DOHH2 (cell line): ENCODE measurements around the gene PPIL3.

Source experiments
- H3F3A ChIP-seq: fragments of 200-600 bp; sonication (generic), shearing (Covaris generic); 2 replicates; pipeline ENCODE4 v1.6.0; 2016; ENCODE audit warnings: antibody characterized with exemption, mild to moderate bottlenecking; ENCODE audit not compliant: control insufficient read depth, insufficient read depth
- H3K27ac ChIP-seq: fragments of 200-600 bp; sonication (generic); 2 replicates; pipeline ENCODE4 v1.5.1; 2014; ENCODE audit warnings: low read depth, mild to moderate bottlenecking, low read length, moderate library complexity
- H3K27me3 ChIP-seq: fragments of 200-600 bp; sonication (generic); 2 replicates; pipeline ENCODE4 v1.6.1; 2014; ENCODE audit warnings: mild to moderate bottlenecking, low read length, mixed read lengths; ENCODE audit not compliant: control insufficient read depth
- H3K36me3 ChIP-seq: fragments of 200-600 bp; sonication (generic); 2 replicates; pipeline ENCODE4 v1.6.1; 2014; ENCODE audit warnings: mild to moderate bottlenecking, low read length, moderate library complexity, mixed read lengths; ENCODE audit not compliant: control insufficient read depth
- H3K4me1 ChIP-seq: fragments of 200-600 bp; sonication (generic); 2 replicates; pipeline ENCODE4 v1.6.1; 2014; ENCODE audit warnings: mild to moderate bottlenecking, low read length, mixed read lengths; ENCODE audit not compliant: control insufficient read depth
- H3K4me2 ChIP-seq: fragments of 200-600 bp; sonication (generic); 2 replicates; pipeline ENCODE4 v1.6.0; 2014; ENCODE audit warnings: mild to moderate bottlenecking, low read length, moderate library complexity
- H3K4me3 ChIP-seq: fragments of 200-600 bp; sonication (generic); 2 replicates; pipeline ENCODE4 v1.5.1; 2014; ENCODE audit warnings: mild to moderate bottlenecking, low read length, mixed read lengths
- H3K79me2 ChIP-seq: fragments of 200-600 bp; sonication (generic); 2 replicates; pipeline ENCODE4 v1.6.1; 2014; ENCODE audit warnings: mild to moderate bottlenecking, low read length, mixed read lengths; ENCODE audit not compliant: control insufficient read depth
- H3K9me2 ChIP-seq: fragments of 200-600 bp; sonication (generic); replicated peaks from 2 replicates; pipeline ENCODE4 v1.6.1; 2014; ENCODE audit warnings: mild to moderate bottlenecking, low read length, mixed read lengths; ENCODE audit not compliant: control insufficient read depth
- H3K9me3 ChIP-seq: fragments of 200-600 bp; sonication (generic); 2 replicates; pipeline ENCODE4 v1.6.1; 2014; ENCODE audit warnings: antibody characterized with exemption, low read length, mixed read lengths; ENCODE audit not compliant: control insufficient read depth, insufficient read depth
- H4K20me1 ChIP-seq: fragments of 200-600 bp; sonication (generic); 2 replicates; pipeline ENCODE4 v1.6.0; 2014; ENCODE audit warnings: low read depth, mild to moderate bottlenecking, antibody characterized with exemption, low read length, moderate library complexity; ENCODE audit not compliant: control insufficient read depth, insufficient read depth
- EZH2phosphoT487 ChIP-seq: fragments of 200-600 bp; sonication (generic); IDR thresholded peaks from 2 replicates; pipeline ENCODE4 v1.6.1; 2017; ENCODE audit warnings: borderline replicate concordance, mild to moderate bottlenecking, antibody characterized with exemption, low read length, moderate library complexity, mixed read lengths
- TF ChIP-seq, protein P1 (sequence below): fragments of 200-600 bp; sonication (generic); IDR thresholded peaks from one replicate; pipeline ENCODE4 v1.5.1; 2014; ENCODE audit warnings: antibody characterized with exemption, mild to moderate bottlenecking, low read depth, low read length; ENCODE audit not compliant: poor library complexity, severe bottlenecking

The PPIL3 gene

DNA sequence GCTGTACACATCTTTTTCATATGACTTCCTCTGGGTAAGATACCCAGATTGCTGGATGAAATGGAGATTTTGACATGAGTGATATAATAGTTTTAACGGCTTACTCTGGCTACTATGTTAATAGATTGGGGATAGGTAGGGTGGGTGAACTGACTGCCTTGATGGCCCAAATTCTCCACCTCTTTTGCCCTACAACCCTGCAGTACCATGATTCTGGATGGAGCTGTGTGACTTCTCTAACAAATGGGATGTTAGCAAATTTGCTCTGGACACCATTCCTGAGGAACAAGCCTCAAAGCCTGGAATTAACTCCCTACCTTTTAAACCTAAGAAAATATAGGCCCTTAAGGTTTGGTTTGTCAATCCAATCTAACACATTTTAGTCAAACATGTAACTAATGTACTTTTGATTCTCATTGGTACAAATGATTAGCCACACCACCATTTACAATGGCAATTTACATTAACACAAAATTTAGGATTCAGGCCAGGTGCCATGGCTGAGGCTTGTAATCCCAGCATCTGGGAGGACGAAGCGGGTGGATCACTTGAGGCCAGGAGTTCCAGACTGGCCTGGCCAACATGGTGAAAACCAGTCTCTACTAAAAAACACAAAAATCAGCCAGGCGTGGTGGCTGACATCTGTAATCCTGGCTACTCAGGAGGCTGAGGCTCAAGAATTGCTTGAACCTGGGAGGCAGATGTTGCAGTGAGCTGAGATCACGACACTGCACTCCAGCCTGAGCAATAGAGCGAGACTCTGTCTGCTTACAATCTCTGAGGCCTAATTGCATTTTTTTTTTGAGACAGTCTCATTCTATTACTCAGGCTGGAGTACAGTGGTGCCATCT, 37.3 kb downstream of the PPIL3 start:
- Histone ChIP-seq H3F3A (peaks cover 61% of the 10 kb centered on the region), H3K4me1 (no peaks in the 10 kb centered on the region), H4K20me1 (no peaks in the 10 kb centered on the region), H3K27ac (no peak overlapping the region), H3K4me2 (no peak overlapping the region), H3K36me3 (peaks cover 62% of the 10 kb centered on the region), H3K9me2 (no peaks in the 10 kb centered on the region), H3K4me3 (no peak overlapping the region), H3K79me2 (peaks cover 6% of the 10 kb centered on the region), H3K27me3 (no peaks in the 10 kb centered on the region), H3K9me3 (no peaks in the 10 kb centered on the region)
- TF ChIP-seq EZH2phosphoT487: no peak
- TF ChIP-seq, protein P1, sequence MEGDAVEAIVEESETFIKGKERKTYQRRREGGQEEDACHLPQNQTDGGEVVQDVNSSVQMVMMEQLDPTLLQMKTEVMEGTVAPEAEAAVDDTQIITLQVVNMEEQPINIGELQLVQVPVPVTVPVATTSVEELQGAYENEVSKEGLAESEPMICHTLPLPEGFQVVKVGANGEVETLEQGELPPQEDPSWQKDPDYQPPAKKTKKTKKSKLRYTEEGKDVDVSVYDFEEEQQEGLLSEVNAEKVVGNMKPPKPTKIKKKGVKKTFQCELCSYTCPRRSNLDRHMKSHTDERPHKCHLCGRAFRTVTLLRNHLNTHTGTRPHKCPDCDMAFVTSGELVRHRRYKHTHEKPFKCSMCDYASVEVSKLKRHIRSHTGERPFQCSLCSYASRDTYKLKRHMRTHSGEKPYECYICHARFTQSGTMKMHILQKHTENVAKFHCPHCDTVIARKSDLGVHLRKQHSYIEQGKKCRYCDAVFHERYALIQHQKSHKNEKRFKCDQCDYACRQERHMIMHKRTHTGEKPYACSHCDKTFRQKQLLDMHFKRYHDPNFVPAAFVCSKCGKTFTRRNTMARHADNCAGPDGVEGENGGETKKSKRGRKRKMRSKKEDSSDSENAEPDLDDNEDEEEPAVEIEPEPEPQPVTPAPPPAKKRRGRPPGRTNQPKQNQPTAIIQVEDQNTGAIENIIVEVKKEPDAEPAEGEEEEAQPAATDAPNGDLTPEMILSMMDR: no peak

DNA sequence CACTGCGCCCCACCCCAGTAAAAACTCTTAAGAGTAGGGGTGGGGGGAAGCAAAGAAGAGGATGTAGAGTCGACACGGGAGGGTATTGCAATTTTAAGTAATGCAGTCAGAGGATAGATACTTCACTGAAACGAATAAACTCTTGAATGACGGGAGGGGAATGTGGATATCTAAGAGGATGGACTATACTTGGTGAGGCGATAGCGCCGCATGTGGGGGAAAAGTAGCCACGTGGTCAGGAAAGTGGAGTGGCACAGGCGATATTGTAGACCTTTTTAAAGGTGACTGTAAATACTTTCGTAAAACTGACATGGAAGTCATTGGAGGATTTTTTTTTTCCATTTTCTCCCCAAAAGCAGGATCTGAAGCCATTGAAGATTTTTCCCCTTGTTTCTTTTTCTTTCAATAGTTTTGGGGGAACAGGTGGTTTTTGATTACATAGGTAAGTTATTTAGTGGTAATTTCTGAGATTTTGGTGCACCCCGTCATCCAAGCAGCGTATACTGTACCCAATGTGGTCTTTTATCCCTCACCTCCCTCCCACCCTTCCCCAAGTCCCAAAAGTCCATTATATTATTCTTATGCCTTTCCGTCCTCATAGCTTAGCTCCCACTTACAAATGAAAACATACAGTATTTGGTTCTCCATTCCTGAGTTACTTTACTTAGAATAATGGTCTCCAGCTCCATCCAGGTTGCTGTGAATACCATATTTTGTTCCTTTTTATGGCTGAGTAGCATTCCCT, 38.2 kb downstream of the PPIL3 start:
- Histone ChIP-seq H4K20me1 (no peaks in the 10 kb centered on the region), H3K27ac (no peak overlapping the region), H3K4me1 (no peaks in the 10 kb centered on the region), H3F3A (peaks cover 61% of the 10 kb centered on the region), H3K4me2 (no peak overlapping the region), H3K9me2 (no peaks in the 10 kb centered on the region), H3K9me3 (no peaks in the 10 kb centered on the region), H3K79me2 (no peaks in the 10 kb centered on the region), H3K4me3 (no peak overlapping the region), H3K36me3 (peaks cover 54% of the 10 kb centered on the region), H3K27me3 (no peaks in the 10 kb centered on the region)
- TF ChIP-seq EZH2phosphoT487: no peak
- TF ChIP-seq, protein P1: no peak

DNA sequence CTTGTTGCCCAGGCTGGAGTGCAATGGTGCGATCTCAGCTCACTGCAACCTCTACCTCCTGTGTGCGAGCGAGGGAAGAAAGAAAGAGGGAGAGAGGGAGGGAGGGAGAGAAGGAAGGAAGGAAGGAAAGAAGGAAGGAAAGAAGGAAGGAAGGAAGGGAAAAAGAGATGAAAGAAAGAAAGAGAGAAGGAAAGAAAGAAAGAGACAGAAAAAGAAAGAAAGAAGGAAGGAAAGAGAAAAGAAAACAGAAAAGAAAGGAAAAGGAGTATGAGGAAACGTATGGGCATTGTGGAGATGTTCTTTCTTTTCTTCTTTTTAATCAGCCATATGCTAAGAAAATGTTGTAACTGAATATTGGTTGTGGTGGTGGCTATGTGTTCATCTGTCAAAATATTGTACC, 40.9 kb downstream of the PPIL3 start:
- H3K9me3 ChIP-seq: no peaks in the 10 kb centered on the region

More for the DNA sequence above, 40.9 kb downstream of the PPIL3 start:
- no peak overlapping the region for H3K4me2 ChIP-seq
- H3K9me2 ChIP-seq: no peaks in the 10 kb centered on the region
- no peaks in the 10 kb centered on the region for H3K4me1 ChIP-seq
- no peaks in the 10 kb centered on the region for H3K79me2 ChIP-seq
- no peaks in the 10 kb centered on the region for H4K20me1 ChIP-seq
- peaks cover 42% of the 10 kb centered on the region for H3F3A ChIP-seq
- H3K4me3 ChIP-seq: no peak overlapping the region
- H3K27me3 ChIP-seq: no peaks in the 10 kb centered on the region
- TF ChIP-seq, protein P1: no peak
- TF ChIP-seq EZH2phosphoT487: no peak
- H3K36me3 ChIP-seq: peaks cover 27% of the 10 kb centered on the region
- no peak overlapping the region for H3K27ac ChIP-seq
